ENCODE data around the gene MYOD1.

MYOD1 gene

GRCh38 chr11:17748044-17748443 lies 28.7 kb downstream of the MYOD1 start:
- TF ChIP-seq CTCF (IDR thresholded peaks at IDR 0.05; ENCODE audit: borderline replicate concordance, control extremely low read depth, extremely low read depth, insufficient read depth, missing control alignments): no peak
- in situ Hi-C loops (cut with MboI; ENCODE audit: low sequenced_read_pairs, unreplicated experiment): no loop called here
- no peak for DNase-seq (ENCODE audit: low spot score)

- no peak for TF ChIP-seq CTCF (IDR thresholded peaks at IDR 0.05; ENCODE audit: borderline replicate concordance, control extremely low read depth, extremely low read depth, insufficient read depth, missing control alignments)
- no peak for DNase-seq (ENCODE audit: low spot score)
- in situ Hi-C loops (cut with MboI; ENCODE audit: low sequenced_read_pairs, unreplicated experiment): no loop called here
Observed at GRCh38 chr11:17748761-17749721, 29.7 kb downstream of the MYOD1 start.

DNA sequence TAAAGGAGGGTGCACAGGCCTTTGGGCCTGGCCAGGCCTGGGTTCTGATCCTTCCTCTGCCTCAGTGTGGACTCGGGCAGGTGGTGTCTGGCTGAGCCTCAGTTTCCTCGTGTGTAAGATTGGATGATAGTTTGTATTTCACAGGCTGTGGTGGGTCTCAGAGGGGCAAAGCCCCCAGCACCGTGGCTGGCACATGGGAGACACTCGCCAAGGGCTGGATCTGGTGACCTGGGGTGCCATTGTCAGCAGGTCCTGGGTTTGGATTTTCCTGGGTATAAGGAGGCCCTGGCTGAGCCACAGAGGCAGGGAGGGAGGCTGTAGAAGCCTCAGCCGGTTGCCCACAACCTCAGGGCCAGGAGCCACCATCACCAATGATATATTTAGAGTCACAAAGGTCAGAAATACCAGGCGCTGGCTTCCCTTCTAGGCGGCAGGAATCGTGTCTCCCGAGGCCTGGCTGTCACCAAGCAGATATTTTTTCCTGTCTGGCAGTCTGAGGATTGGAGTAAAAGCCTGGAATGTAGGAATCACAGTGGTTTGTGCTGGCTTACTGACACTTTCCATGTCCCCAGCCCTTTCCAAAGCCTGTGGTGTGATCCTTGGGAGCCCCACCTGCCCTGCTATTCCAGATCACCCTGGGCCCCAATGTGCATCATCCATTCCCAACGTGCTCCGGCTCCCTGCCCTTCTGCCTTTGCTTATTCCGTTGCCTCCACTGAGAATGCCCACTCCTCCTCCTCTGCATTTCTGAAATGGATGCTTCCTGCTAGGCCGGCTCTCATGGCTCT lies 30.8 kb downstream of the MYOD1 start:
- in situ Hi-C loops (cut with MboI; ENCODE audit: low sequenced_read_pairs, unreplicated experiment): loop anchor here (10.0 kb wide), 1 partner anchor 225 kb away; no protein-coding TSS in a partner anchor
- no peak for TF ChIP-seq CTCF (IDR thresholded peaks at IDR 0.05; ENCODE audit: borderline replicate concordance, control extremely low read depth, extremely low read depth, insufficient read depth, missing control alignments)
- DNase-seq (ENCODE audit: low spot score): no peak

- in situ Hi-C loops (cut with MboI; ENCODE audit: low sequenced_read_pairs, unreplicated experiment): loop anchor here (10.0 kb wide), 1 partner anchor 224 kb away; no protein-coding TSS in a partner anchor
- no peak for DNase-seq (ENCODE audit: low spot score)
- no peak for TF ChIP-seq CTCF (IDR thresholded peaks at IDR 0.05; ENCODE audit: borderline replicate concordance, control extremely low read depth, extremely low read depth, insufficient read depth, missing control alignments)
Observed at GRCh38 chr11:17750801-17751165, 31.4 kb downstream of the MYOD1 start.

GRCh38 chr11:17751558-17751957 lies 32.2 kb downstream of the MYOD1 start:
- TF ChIP-seq CTCF (IDR thresholded peaks at IDR 0.05; ENCODE audit: borderline replicate concordance, control extremely low read depth, extremely low read depth, insufficient read depth, missing control alignments): no peak
- in situ Hi-C loops (cut with MboI; ENCODE audit: low sequenced_read_pairs, unreplicated experiment): loop anchor here (10.0 kb wide), 1 partner anchor 223 kb away; no protein-coding TSS in a partner anchor
- no peak for DNase-seq (ENCODE audit: low spot score)

- no peak for DNase-seq (ENCODE audit: low spot score)
- no peak for TF ChIP-seq CTCF (IDR thresholded peaks at IDR 0.05; ENCODE audit: borderline replicate concordance, control extremely low read depth, extremely low read depth, insufficient read depth, missing control alignments)
- in situ Hi-C loops (cut with MboI; ENCODE audit: low sequenced_read_pairs, unreplicated experiment): loop anchor here (10.0 kb wide), 1 partner anchor 223 kb away; no protein-coding TSS in a partner anchor
Observed at GRCh38 chr11:17752144-17752543, 32.8 kb downstream of the MYOD1 start.

All from GM13976 (cell line).